Activated naive CD8-positive, alpha-beta T cell treated with anti-CD3 and anti-CD28 coated beads, Interleukin-2, amount 10 ng/mL, durations not matched to agents 7 days and 5 days (primary cell): ENCODE data around the gene ENO2. TPM values are rescaled to one million over a fixed set of nuclear protein-coding genes. Genes with fewer than 3 reads are reported as not detected.
A peak's percentile ranks its signal among the peaks of the same experiment; 100 is the strongest.
"Not testable (repeated sequence)": the region's sequence is repeated elsewhere in the genome, so short reads cannot be mapped to it uniquely, and the experiment has no call there.

Experiments used
- ATAC-seq: fragments of 150-1000 bp; cut with Tn5 transposase; one replicate; pipeline ENCODE4 v1.10.0; 2021; ENCODE audit warnings: low read depth, moderate library complexity
- POLR2A ChIA-PET: fragments of 350-600 bp; sonication (Branson Sonifier 250); formaldehyde crosslinking; loops from one replicate; lab custom pipeline; 2021; ENCODE audit warnings: antibody characterized with exemption; lab: Charles Lee
- DNase-seq: peaks from one replicate; pipeline ENCODE4 v3.0.0; 2021
- H3K27ac Mint-ChIP-seq: one replicate; pipeline ENCODE4 v1.8.0; 2022; ENCODE audit warnings: mild to moderate bottlenecking, mixed read lengths
- H3K27me3 Mint-ChIP-seq: one replicate; pipeline ENCODE4 v1.8.0; 2022; ENCODE audit warnings: mild to moderate bottlenecking, moderate library complexity, mixed read lengths
- H3K36me3 Mint-ChIP-seq: one replicate; pipeline ENCODE4 v1.8.0; 2021; ENCODE audit warnings: mild to moderate bottlenecking, mixed read lengths
- H3K4me1 Mint-ChIP-seq: one replicate; pipeline ENCODE4 v1.8.0; 2021; ENCODE audit warnings: mixed read lengths
- H3K4me3 Mint-ChIP-seq: one replicate; pipeline ENCODE4 v1.8.0; 2022; ENCODE audit warnings: mild to moderate bottlenecking, moderate library complexity, mixed read lengths
- H3K9me3 Mint-ChIP-seq: one replicate; pipeline ENCODE4 v1.8.0; 2021; ENCODE audit warnings: mixed read lengths
- total RNA-seq, 2 experiments: library from RNA; stranded (reverse); gene quantifications; one replicate each; pipeline ENCODE4 v1.2.3, GENCODE V29; 2021

ENO2 gene
- total RNA-seq, 2 experiments from 2014 or later = 231 to 242 TPM

DNA sequence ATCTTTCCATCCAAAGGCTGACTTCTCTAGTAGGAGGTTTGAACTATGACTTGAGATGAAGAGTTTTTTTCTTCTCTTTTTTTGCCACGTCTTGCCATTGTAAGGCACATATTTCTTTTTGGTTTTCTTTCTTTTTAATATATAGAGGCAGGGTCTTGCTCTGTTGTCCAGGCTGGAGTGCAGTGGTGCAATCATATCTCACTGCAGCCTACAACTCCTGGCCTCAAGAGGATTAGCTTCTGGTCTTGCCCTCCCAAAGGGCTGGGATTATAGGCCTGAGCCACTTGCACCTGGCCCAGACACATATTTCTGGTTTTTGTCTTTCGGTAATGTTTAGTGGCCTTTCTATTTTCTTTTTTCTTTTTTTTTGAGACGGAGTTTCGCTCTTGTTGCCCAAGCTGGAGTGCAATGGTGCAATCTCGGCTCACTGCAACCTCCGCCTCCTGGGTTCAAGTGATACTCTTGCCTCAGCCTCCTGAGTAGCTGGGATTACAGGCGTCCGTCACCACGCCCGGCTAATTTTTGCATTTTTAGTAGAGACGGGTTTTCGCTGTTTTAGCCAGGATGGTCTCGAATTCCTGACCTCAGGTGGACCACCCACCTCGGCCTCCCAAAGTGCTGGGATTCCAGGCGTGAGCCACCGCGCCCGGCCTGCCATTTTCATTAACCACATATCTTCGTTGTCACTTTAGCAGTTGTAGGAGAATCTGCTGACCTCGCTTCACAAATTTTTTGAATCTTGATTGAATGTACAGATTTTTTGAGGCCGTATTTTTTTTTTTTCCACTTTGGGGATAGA is 24.4 kb upstream of the ENO2 start:
- not testable (repeated sequence) for H3K9me3 Mint-ChIP-seq

DNA sequence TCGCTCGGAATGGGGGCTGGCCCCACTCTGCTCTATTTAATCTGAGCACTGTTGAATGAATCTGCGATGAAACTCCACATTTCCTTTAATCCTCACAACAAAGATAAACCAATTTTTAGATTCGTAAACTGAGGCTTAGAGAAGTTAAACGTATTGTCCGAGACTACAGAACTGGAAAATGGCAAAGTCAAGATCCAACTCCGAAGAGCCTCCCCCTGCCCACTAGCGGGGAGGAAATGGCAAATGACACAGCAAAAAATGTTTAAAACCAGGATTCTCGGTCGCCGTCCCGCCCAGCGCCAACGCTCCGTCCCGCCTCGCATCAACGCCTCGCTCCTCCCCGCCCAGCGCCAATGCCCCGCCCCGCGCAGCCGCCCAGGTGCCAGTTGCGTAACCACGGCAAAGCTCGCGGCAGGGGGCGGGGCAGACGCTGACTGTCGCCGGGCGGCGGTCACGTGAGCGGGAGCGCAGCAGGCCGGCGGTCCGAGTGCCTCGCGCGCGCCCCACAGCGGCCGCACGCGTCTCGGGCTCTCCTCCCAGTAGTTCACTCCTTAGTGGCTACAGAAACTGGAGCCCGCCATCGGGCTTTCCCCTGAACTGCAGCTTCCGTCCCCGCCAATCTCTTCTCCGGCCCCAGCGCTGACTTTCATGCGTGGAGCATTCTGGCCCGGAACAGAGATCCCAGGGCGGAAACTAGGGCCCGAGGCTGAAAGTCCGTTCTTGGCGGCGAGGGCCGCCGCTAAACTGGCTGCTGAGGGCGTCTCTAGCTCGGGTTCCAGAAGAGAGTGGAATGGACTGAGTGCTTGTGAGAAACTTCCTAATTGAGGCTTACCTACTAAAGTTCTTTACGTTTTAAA is 23.4 kb upstream of the ENO2 start:
- Mint-ChIP-seq H3K4me1 (peaks cover 17% of the 10 kb centered on the region), H3K27me3 (no peaks in the 10 kb centered on the region), H3K27ac (peak overlapping the region; percentile 91), H3K4me3 (peak overlapping the region; percentile 88), H3K9me3 (no peaks in the 10 kb centered on the region), H3K36me3 (peaks cover 2% of the 10 kb centered on the region)
- ATAC-seq (peak; percentile 97), DNase-seq (peak; percentile 100)
- POLR2A ChIA-PET = interaction anchor here (0.5 to 2.8 kb wide), 25 partner anchors 9 to 222 kb away, joined by 3 to 78 read pairs (median 5); partner anchors contain the start of genes C12orf57, C1RL, CDCA3 and COPS7A

More for the DNA sequence above, 24.4 kb upstream of the ENO2 start:
- ATAC-seq, DNase-seq, H3K27me3 Mint-ChIP-seq, H3K36me3 Mint-ChIP-seq, POLR2A ChIA-PET: not testable (repeated sequence)
- peak overlapping the region; percentile 88 for H3K4me3 Mint-ChIP-seq
- peaks cover 17% of the 10 kb centered on the region for H3K4me1 Mint-ChIP-seq
- peak overlapping the region; percentile 91 for H3K27ac Mint-ChIP-seq

DNA sequence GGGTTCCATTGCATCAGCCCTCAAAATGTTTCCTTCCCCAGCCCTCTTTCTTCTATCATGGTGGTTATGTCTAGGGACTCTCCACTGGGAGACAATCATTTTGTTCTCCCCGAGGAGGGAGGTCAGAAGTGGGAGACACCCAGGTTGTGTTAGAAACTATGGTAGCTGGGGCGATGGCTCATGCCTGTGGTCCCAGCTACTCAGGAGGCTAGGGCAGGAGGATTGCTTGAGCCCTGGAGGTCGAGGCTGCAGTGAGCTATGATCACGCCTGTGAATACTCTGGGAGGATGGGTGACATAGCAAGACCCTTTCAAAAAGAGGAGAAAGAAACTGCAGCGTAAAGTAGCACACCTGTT is 22.8 kb upstream of the ENO2 start:
- H3K4me3 Mint-ChIP-seq = peak overlapping the region; percentile 88
- peaks cover under 1% of the 10 kb centered on the region for H3K27me3 Mint-ChIP-seq
- ATAC-seq (no peak), DNase-seq (no peak)
- peak overlapping the region; percentile 91 for H3K27ac Mint-ChIP-seq
- H3K9me3 Mint-ChIP-seq = no peaks in the 10 kb centered on the region
- POLR2A ChIA-PET = interaction anchor here (0.5 to 2.8 kb wide), 26 partner anchors 8 to 262 kb away, joined by 3 to 78 read pairs (median 6); partner anchors contain the start of genes C12orf57, C1RL, CDCA3 and COPS7A
- H3K4me1 Mint-ChIP-seq = peaks cover 17% of the 10 kb centered on the region
- H3K36me3 Mint-ChIP-seq = peaks cover 2% of the 10 kb centered on the region

DNA sequence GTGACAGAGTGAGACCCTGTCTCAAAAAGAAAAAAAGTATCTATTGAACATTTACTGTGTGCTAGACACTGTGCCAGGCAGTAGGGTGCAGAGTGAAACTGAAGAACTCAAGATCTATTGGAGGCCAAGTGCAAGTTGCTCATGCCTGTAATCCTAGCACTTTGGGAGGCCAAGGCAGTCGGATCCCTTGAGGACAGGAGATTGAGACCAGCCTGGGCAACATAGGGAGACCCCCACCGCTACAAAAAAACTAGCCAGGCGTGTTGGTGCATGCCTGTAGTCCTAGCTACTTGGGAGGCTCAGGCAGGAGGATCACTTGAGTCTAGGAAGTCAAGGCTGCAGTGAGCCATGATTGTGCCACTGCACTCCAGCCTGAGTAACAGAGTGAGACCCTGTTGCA is 21.7 kb upstream of the ENO2 start:
- H3K27me3 Mint-ChIP-seq, ATAC-seq, H3K9me3 Mint-ChIP-seq, H3K36me3 Mint-ChIP-seq, DNase-seq: not testable (repeated sequence)
- Mint-ChIP-seq H3K27ac (peak overlapping the region; percentile 40), H3K4me1 (peaks cover 17% of the 10 kb centered on the region), H3K4me3 (peak overlapping the region; percentile 88)
- POLR2A ChIA-PET = interaction anchor here (1.3 to 2.8 kb wide), 4 partner anchors 12 to 183 kb away, joined by 3 to 78 read pairs (median 6); partner anchors contain the start of gene SPSB2

DNA sequence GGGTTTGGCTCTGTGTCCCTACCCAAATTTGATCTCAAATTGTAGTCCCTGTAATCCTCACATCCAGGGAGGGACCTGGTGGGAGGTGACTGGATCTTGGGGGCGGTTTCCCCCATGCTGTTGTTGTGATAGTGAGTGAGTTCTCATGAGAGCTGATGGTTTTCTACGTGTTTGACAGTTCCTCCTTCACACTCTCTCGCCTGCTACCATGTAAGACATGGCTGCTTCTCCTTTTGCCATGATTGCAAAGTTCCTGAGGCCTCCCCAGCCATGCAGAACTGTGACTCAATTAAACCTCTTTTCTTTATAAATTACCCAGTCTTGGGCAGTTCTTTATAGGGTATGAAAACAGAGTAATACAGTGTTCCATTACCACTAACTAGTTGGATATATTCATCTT is 20.1 kb upstream of the ENO2 start:
- POLR2A ChIA-PET = interaction anchor here (1.3 kb wide), 1 partner anchor 21 kb away, joined by 3 read pairs; the partner anchor contains the start of gene SPSB2

DNA sequence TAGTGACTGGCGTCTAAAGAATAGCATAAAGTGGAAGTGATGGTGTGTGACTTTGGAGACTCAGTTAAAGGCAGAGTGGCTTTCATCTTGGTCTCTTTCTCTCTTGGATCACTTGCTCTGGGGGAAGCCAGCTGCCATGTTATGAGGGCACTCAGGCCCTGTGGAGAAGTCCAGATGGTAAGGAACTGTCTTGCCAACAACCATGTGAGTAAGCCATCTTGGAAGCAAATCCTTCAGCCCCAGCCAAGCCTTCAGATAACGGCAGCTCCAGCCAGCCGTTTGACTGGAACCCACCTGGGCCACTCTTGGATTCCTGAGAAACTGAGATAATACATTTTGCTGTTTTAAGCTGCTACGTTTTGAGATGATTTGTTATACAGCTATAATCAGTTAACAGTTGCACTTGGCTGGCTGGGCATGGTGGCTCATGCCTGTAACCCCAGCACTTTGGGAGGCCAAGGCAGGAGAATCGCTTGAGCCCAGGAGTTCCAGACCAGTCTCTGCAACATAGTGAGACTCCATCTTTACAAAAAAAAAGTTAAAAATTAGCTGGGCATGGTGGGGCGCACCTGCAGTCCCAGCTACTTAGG is 17.4 kb upstream of the ENO2 start:
- no peak overlapping the region for H3K27ac Mint-ChIP-seq
- H3K4me3 Mint-ChIP-seq = no peak overlapping the region
- POLR2A ChIA-PET = no interaction called here
- H3K9me3 Mint-ChIP-seq = no peaks in the 10 kb centered on the region
- H3K36me3 Mint-ChIP-seq = peaks cover 2% of the 10 kb centered on the region
- no peak for ATAC-seq
- DNase-seq = no peak
- peaks cover 6% of the 10 kb centered on the region for H3K27me3 Mint-ChIP-seq
- peaks cover 10% of the 10 kb centered on the region for H3K4me1 Mint-ChIP-seq

More for the DNA sequence above, 20.1 kb upstream of the ENO2 start:
- Mint-ChIP-seq H3K9me3 (no peaks in the 10 kb centered on the region), H3K27me3 (peaks cover 6% of the 10 kb centered on the region), H3K36me3 (peaks cover 2% of the 10 kb centered on the region), H3K4me1 (peaks cover 14% of the 10 kb centered on the region), H3K27ac (no peak overlapping the region), H3K4me3 (no peak overlapping the region)
- no peak for ATAC-seq
- DNase-seq = no peak

DNA sequence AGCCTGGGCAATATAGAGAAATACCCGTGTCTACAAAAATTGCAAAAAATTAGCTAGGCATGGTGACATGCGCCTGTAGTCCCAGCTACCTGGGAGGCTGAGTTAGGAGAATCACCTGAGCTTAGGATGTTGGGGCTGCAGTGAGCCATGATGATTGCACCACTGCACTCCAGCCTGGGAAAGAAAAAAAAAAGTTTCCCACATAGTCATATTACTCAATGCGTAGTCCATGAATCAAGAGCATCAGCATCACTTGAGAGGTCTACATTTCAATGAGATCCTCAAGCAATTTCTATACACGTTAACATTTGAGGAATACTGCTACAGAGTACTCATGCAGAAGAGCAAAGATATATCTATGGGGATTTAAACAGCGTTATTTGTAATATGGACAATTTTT is 15.0 kb upstream of the ENO2 start:
- POLR2A ChIA-PET = interaction anchor here (1.5 kb wide), 1 partner anchor 8 kb away, joined by 4 read pairs; no protein-coding TSS in a partner anchor
- Mint-ChIP-seq H3K27ac (no peak overlapping the region), H3K27me3 (peaks cover 6% of the 10 kb centered on the region), H3K9me3 (no peaks in the 10 kb centered on the region), H3K4me1 (peaks cover 13% of the 10 kb centered on the region), H3K4me3 (no peak overlapping the region), H3K36me3 (peaks cover 2% of the 10 kb centered on the region)
- DNase-seq = no peak
- no peak for ATAC-seq

DNA sequence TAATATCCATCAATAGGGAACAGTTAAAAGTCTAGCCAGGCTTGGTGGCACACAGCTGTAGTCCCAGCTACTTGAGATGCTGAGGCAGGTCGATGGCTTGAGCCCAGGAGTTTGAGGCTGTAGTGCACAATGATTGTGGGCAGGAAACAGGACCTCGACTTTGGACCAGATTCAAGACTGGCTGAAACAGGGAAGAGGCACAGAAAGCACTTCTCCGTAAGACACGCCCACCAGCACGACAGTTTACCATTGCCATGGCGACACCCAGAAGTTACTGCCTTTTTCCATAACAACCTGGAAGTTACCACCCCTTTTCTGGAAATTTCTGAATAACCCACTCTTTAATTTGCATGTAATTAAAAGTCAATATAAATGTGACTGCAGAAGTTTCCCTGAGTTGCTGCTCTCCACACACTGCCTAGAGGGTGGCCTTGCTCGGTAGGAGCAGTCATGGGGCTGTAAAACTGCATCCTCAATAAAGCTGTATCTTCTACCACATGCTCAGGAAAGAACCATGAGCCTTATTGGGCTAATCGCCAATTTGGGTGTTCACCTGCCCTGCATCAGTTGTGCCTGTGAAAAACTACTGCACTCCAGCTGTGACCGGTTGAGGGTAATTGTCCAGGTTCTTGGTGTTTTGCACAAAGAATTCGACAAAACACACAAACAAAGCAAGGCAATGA is 14.4 kb upstream of the ENO2 start:
- DNase-seq = no peak
- Mint-ChIP-seq H3K27ac (no peak overlapping the region), H3K9me3 (no peaks in the 10 kb centered on the region)

DNA sequence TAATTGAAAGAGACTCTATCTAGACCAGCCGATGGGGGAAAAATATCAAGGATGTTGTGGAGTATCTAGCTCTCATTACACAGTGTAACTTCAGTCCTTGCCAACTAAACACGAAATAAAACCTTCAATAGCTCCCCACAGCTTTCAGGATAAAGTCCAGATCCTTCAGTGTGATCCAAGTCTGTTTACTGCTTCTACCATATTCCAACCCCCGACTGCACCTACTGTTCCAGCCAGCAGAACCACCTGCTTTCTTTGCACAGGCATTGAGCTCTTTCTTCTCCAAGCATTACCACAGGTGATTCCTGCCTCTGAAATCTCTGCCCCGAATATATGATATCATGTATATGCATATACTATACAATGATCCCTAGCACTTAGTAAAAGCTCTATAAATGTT is 11.9 kb upstream of the ENO2 start:
- no peak for ATAC-seq
- Mint-ChIP-seq H3K9me3 (no peaks in the 10 kb centered on the region), H3K4me1 (peaks cover 13% of the 10 kb centered on the region), H3K27me3 (peaks cover 2% of the 10 kb centered on the region), H3K36me3 (no peaks in the 10 kb centered on the region), H3K27ac (peak overlapping the region; percentile 1), H3K4me3 (no peak overlapping the region)
- DNase-seq = no peak
- POLR2A ChIA-PET = interaction anchor here (1.0 to 1.1 kb wide), 2 partner anchors 11 to 116 kb away, joined by 3 read pairs; partner anchors contain the start of gene LPCAT3

More for the DNA sequence above, 14.4 kb upstream of the ENO2 start:
- peaks cover 13% of the 10 kb centered on the region for H3K4me1 Mint-ChIP-seq
- no peak overlapping the region for H3K4me3 Mint-ChIP-seq
- no peak for ATAC-seq
- POLR2A ChIA-PET = interaction anchor here (1.5 kb wide), 1 partner anchor 9 kb away, joined by 4 read pairs; no protein-coding TSS in a partner anchor
- no peaks in the 10 kb centered on the region for H3K36me3 Mint-ChIP-seq
- peaks cover 6% of the 10 kb centered on the region for H3K27me3 Mint-ChIP-seq

DNA sequence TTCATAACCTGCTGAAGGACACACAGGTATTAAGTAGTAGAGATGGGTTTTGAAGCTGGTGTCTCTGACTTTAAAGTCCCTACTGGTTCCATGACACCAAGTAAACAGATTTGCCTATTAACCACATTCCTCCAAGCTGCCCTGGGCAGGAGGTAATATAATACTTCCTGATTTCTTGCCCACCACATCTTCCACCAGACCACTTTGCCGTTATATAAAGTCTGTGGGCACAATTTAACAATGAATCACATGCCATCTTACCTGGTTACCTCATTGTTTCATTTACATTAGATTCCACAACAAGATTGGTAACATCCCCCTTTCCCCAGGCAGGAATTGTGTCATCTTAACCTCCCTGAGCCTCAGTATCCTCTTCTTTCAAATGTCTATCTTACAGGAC is 10.7 kb upstream of the ENO2 start:
- no peak for DNase-seq
- Mint-ChIP-seq H3K9me3 (no peaks in the 10 kb centered on the region), H3K36me3 (no peaks in the 10 kb centered on the region), H3K27ac (no peak overlapping the region), H3K4me3 (no peak overlapping the region), H3K4me1 (peaks cover 13% of the 10 kb centered on the region), H3K27me3 (no peaks in the 10 kb centered on the region)
- POLR2A ChIA-PET = interaction anchor here (2.3 to 2.4 kb wide), 2 partner anchors 13 to 31 kb away, joined by 14 to 17 read pairs; partner anchors contain the start of gene SPSB2
- ATAC-seq = no peak

DNA sequence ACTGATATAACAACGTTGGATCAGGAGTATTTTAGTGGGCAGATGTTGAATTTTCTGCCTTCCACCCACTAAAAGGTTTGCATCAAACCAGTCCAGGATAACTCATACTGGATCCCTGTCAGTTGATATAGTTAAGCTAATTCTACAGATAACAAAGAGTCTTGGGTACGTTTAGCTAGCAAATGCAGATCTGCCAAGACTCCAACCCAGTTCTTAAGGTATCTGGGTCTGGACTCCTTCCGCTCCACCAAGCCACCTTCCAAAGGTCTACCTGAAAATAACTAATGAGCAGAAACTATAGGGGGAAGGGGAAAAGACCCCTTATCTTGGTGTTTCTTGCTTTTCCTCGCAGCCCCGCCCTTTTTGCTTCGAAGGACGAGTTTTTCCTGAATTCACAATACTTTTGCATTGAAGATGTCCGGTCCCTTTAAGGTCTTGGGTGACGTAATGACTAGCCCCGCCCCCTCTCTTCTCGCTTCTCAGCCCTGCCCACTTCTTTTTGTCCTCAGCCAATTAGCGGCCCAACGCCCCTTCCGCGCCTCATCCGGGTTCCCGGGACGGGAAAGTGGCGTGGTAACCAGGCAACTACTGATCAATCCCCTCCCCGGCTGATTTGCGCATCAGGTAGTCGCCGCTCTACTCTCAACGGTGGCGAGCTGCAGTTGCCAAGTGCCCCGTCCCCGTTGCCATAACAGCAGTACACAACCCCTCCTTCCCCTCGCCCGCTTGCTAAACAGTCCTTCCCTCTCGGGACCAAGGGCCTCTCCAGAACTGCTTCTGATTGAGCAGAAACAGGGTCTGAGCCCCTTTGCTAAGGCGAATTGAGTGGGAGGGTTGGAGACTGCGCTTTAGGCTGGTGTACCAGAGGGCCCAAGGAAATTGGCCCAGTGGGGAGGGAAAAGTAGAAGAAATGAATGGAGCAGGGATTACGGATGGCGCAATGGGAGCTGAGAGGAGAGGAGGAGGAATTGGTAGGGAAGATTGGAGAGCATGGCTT is 9.8 kb upstream of the ENO2 start, which contains the start of gene LRRC23:
TSS of gene LRRC23 (plus strand) at position 543 of the 997 bp plus-strand sequence. CDS start 812 bp downstream, outside the sequence.
- H3K27ac Mint-ChIP-seq = no peak within 1 kb of the TSS
- H3K4me1 Mint-ChIP-seq = peaks cover 11% of the 10 kb centered on the region
- H3K27me3 Mint-ChIP-seq = no peaks in the 10 kb centered on the region
- no peak within 1 kb of the TSS for H3K4me3 Mint-ChIP-seq
- DNase-seq = peak; percentile 93
- POLR2A ChIA-PET = interaction anchor here (0.9 to 2.4 kb wide), 4 partner anchors 10 to 39 kb away, joined by 4 to 17 read pairs (median 10); partner anchors contain the start of genes C12orf57, ENO2, RNU7-1 and SPSB2
- ATAC-seq = peak; percentile 94
- H3K36me3 Mint-ChIP-seq = no peaks in the 10 kb centered on the region
- no peaks in the 10 kb centered on the region for H3K9me3 Mint-ChIP-seq
